ENCODE measurements around the gene PLXDC2.

The PLXDC2 gene

DNA sequence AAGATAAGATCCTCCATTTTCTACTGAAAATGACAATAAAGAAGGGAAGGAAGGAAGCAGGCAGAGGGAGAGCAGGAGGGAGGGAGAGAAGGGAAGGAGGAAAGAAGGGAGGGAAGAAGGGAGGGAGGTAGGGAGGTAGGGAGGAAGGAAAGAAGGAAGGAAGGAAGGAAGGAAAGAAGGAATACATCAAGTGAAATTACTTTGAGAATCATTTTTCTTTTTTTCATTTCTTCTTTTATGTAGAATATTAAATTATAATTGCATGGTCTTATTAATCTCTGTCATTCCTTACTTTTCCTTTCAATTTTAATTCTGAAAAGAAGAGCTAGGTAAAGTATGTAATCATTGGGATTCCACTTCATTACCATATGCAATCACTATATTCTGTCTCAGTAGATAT is 97.8 kb downstream of the PLXDC2 start:
- no peak overlapping the region for H3K4me3 ChIP-seq (ENCODE audit: low read length, poor library complexity, severe bottlenecking)
- H2AFZ ChIP-seq (ENCODE audit: low read length) = no peak overlapping the region
- H3K4me1 ChIP-seq (ENCODE audit: insufficient read depth, low read length, poor library complexity, severe bottlenecking) = no peaks in the 10 kb centered on the region
- no peaks in the 10 kb centered on the region for H3K79me2 ChIP-seq (ENCODE audit: insufficient read depth, low read length)
- TF ChIP-seq, protein P1, sequence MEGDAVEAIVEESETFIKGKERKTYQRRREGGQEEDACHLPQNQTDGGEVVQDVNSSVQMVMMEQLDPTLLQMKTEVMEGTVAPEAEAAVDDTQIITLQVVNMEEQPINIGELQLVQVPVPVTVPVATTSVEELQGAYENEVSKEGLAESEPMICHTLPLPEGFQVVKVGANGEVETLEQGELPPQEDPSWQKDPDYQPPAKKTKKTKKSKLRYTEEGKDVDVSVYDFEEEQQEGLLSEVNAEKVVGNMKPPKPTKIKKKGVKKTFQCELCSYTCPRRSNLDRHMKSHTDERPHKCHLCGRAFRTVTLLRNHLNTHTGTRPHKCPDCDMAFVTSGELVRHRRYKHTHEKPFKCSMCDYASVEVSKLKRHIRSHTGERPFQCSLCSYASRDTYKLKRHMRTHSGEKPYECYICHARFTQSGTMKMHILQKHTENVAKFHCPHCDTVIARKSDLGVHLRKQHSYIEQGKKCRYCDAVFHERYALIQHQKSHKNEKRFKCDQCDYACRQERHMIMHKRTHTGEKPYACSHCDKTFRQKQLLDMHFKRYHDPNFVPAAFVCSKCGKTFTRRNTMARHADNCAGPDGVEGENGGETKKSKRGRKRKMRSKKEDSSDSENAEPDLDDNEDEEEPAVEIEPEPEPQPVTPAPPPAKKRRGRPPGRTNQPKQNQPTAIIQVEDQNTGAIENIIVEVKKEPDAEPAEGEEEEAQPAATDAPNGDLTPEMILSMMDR (conservative IDR thresholded peaks at IDR 0.05; ENCODE audit: low read length) = no peak
- no peak for TF ChIP-seq EZH2phosphoT487 (IDR thresholded peaks at IDR 0.05; ENCODE audit: borderline replicate concordance)
- no peaks in the 10 kb centered on the region for H4K20me1 ChIP-seq (ENCODE audit: insufficient read depth, low read length, poor library complexity, severe bottlenecking)
- H3K36me3 ChIP-seq (ENCODE audit: insufficient read depth, low read length) = no peaks in the 10 kb centered on the region
- no peaks in the 10 kb centered on the region for H3F3A ChIP-seq (ENCODE audit: low read depth)
- H3K27me3 ChIP-seq (ENCODE audit: insufficient read depth, low read length, poor library complexity, severe bottlenecking) = no peaks in the 10 kb centered on the region
- no peaks in the 10 kb centered on the region for H3K9me2 ChIP-seq (replicated peaks; ENCODE audit: low read depth, low read length)
- no peaks in the 10 kb centered on the region for H3K9me3 ChIP-seq (ENCODE audit: insufficient read depth, low read depth, low read length)
- H3K9ac ChIP-seq (ENCODE audit: low read depth, low read length, poor library complexity, severe bottlenecking) = no peak overlapping the region
- H3K4me2 ChIP-seq (ENCODE audit: low read depth, low read length, poor library complexity, severe bottlenecking) = no peak overlapping the region

DNA sequence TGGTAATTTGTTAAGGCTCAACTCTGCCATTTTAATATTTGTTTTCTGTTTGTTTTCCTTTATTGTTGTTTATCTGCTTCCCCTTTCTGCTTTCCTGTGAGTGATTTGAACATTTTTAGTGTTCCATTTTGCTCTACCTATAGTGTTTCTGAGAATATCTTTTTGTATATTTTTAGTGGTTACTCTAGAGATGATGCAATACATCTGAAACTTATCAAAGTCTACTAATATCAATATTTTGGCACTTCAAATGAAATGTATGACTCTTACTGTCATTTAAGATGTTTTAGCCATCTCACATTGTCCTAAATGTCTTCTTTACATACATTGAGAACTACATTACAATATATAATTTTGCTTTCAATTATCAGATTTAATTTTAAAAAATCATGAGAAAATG is 98.9 kb downstream of the PLXDC2 start:
- Histone ChIP-seq H2AFZ (ENCODE audit: low read length) (no peak overlapping the region), H4K20me1 (ENCODE audit: insufficient read depth, low read length, poor library complexity, severe bottlenecking) (no peaks in the 10 kb centered on the region), H3K9ac (ENCODE audit: low read depth, low read length, poor library complexity, severe bottlenecking) (no peak overlapping the region), H3K9me2 (replicated peaks; ENCODE audit: low read depth, low read length) (no peaks in the 10 kb centered on the region), H3K27me3 (ENCODE audit: insufficient read depth, low read length, poor library complexity, severe bottlenecking) (no peaks in the 10 kb centered on the region), H3K9me3 (ENCODE audit: insufficient read depth, low read depth, low read length) (no peaks in the 10 kb centered on the region), H3F3A (ENCODE audit: low read depth) (no peaks in the 10 kb centered on the region), H3K4me1 (ENCODE audit: insufficient read depth, low read length, poor library complexity, severe bottlenecking) (no peaks in the 10 kb centered on the region), H3K79me2 (ENCODE audit: insufficient read depth, low read length) (no peaks in the 10 kb centered on the region), H3K4me2 (ENCODE audit: low read depth, low read length, poor library complexity, severe bottlenecking) (no peak overlapping the region), H3K36me3 (ENCODE audit: insufficient read depth, low read length) (no peaks in the 10 kb centered on the region), H3K4me3 (ENCODE audit: low read length, poor library complexity, severe bottlenecking) (no peak overlapping the region)
- no peak for TF ChIP-seq EZH2phosphoT487 (IDR thresholded peaks at IDR 0.05; ENCODE audit: borderline replicate concordance)
- TF ChIP-seq, protein P1 (conservative IDR thresholded peaks at IDR 0.05; ENCODE audit: low read length) = no peak

DNA sequence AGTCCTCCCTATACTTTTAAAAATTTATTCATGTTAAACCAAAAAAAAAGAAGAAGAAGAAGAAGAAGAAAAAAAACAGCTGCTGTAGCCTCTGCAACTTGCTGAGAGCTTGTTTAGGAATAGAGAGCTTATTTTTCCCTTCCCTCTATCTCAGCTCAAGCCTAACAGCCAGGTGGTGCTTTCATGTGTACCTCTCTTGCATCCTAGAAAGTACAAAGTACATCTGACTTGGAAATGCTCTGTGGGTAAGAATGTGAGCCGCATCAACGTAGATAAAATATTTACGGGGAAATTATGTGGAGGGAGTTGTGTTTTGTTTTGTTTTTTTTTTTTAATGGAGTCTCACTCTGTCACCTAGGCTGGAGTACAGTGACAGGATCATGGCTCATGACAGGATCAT is 99.6 kb downstream of the PLXDC2 start:
- Histone ChIP-seq H3K4me1 (ENCODE audit: insufficient read depth, low read length, poor library complexity, severe bottlenecking) (no peaks in the 10 kb centered on the region), H3F3A (ENCODE audit: low read depth) (no peaks in the 10 kb centered on the region), H3K9me2 (replicated peaks; ENCODE audit: low read depth, low read length) (no peaks in the 10 kb centered on the region), H2AFZ (ENCODE audit: low read length) (no peak overlapping the region), H3K27me3 (ENCODE audit: insufficient read depth, low read length, poor library complexity, severe bottlenecking) (no peaks in the 10 kb centered on the region), H3K36me3 (ENCODE audit: insufficient read depth, low read length) (no peaks in the 10 kb centered on the region), H4K20me1 (ENCODE audit: insufficient read depth, low read length, poor library complexity, severe bottlenecking) (no peaks in the 10 kb centered on the region), H3K4me3 (ENCODE audit: low read length, poor library complexity, severe bottlenecking) (no peak overlapping the region), H3K4me2 (ENCODE audit: low read depth, low read length, poor library complexity, severe bottlenecking) (no peak overlapping the region), H3K9me3 (ENCODE audit: insufficient read depth, low read depth, low read length) (no peaks in the 10 kb centered on the region), H3K9ac (ENCODE audit: low read depth, low read length, poor library complexity, severe bottlenecking) (no peak overlapping the region), H3K79me2 (ENCODE audit: insufficient read depth, low read length) (no peaks in the 10 kb centered on the region)
- TF ChIP-seq EZH2phosphoT487 (IDR thresholded peaks at IDR 0.05; ENCODE audit: borderline replicate concordance) = no peak
- TF ChIP-seq, protein P1 (conservative IDR thresholded peaks at IDR 0.05; ENCODE audit: low read length) = no peak

Data from Loucy (cell line).